A172 (cell line): ENCODE results near the gene EIF4E2. TPM values are rescaled to one million over a fixed set of nuclear protein-coding genes. Genes with fewer than 3 reads are reported as not detected.
A peak's percentile ranks its signal among the peaks of the same experiment; 100 is the strongest.

ENCODE experiments used
- DNase-seq: peaks from one replicate; pipeline ENCODE4 v3.0.0-alpha.2; 2015; ENCODE audit warnings: low spot score
- total RNA-seq: library from RNA; depleted of rRNA; stranded (reverse); fragments of >200 nt; shearing (Covaris generic); gene quantifications from 2 replicates; pipeline ENCODE4 v1.2.3, GENCODE V29; 2014; rRNA removed

The EIF4E2 gene, protein sequence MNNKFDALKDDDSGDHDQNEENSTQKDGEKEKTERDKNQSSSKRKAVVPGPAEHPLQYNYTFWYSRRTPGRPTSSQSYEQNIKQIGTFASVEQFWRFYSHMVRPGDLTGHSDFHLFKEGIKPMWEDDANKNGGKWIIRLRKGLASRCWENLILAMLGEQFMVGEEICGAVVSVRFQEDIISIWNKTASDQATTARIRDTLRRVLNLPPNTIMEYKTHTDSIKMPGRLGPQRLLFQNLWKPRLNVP
- total RNA-seq = 122 and 140 TPM in 2 replicates

DNA sequence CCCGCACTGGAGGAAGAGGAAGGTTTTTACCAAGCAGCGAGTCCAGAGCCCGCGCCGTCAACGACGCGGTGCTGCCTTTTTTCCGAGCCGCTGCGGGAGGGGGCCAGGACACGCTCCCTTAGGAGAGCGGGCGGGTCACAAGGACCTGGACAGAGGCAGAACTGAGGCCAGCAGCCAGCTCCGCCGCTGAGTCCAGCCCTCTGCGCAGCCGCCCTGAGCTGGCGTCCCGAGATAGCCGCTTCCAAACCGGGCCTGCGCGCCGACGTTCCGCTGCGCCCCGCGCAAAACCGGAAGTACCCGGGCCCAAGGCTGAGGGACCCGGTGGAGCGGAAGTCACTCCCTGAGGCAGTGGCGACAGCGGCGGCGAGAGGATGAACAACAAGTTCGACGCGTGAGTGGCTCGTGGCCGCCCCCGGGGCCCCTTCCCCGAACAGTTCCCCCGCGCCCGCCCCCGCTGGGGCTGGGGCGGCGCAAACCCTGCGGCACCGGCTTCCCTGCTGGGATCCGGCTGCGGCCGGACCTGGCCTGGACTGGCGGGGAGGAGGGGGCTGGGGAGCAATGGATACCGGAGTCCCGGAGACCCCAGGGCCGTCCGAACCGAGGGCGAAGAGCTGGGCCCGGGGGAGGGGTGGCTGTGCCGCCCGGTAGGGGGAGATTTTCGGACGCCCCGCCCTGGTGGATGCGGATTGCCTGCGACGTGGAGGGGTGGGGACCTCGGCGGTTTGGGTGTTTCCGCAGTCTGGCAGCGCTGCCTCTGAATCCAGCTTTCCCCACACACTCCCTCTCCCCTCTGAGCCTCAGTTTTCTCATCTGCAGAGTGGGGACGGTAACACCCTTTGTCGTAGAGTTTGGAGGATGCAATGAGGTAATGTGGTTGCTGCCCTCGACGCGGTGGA is at the start of gene EIF4E2, which contains the start of gene TIGD1:
EIF4E2 (plus strand) TSS at position 336 of the 896 bp plus-strand sequence; CDS start at position 372, 36 bp downstream.
TIGD1 (minus strand) TSS at position 204 of the 896 bp plus-strand sequence. CDS start 675 bp downstream, outside the sequence.
- peak; percentile 88 for DNase-seq

DNA sequence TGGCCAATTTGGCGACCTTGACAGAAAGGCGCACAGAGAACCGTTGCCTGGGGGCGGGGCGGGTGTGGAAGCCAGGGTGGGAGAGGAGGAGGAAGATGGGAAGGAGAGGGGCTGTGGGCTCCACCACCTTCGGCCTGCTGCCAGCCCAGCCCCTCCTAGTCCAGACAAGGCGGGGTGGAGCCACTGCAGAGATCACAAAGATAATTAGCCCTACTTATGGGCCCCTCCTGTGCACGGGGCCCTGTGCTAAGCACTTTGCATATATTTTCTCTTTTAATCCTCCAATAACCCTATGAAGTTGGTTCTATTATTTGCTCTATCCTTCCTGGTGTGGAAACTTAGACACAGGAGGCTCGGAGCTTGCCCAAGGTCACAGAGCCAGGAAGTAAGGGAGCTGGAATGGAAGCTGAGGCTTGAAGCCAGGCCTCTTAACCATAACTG is 49.1 kb upstream of the EIF4E2 start:
- DNase-seq = no peak

DNA sequence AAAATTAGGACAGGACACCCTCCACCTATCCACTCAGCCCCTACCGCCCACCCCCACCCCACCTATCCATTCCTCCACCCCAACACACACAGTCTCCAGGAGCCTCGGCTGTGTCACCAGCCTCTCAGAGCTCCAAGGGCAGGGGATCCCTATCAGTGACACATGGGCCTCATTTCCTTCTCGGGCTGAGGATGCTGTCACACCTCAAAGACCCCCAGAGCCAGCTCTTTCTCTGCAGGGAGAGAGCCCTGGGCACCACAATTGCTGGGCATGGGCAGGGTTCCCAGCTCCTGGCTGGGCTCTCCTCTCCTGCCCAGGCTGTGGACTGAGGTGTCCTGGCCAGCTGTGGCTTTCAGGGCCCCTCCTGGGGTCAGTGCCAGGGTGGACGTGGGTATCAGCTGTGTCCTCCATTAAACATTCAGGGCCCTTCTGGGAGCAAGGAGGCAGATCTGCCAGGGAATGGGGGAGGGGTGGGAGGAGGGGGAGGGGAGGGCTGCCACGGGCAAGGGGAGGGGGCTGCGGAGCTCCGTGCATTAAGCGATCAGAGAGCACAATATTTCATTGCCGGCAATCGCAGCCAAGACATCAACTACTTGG is 48.6 kb upstream of the EIF4E2 start:
- DNase-seq = no peak

DNA sequence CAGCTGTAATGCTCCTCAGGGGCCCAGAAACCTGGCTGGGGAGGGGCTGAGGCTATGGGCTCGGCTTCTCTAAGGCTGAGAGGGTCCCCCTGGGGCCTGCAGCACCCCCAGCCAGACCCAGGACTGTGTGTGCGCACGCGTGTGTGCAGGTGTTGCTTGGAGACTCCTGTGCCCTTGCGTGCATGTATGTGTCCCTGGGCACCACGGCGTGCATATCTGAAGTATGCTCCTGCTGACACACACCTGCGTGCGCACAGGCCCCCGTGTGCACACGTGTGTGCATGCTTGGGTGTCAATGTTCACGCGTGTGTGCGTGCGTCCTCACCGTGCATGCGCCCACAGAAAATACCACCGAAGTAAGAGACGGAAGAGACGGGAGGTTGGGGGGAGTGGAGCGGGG is 48.0 kb upstream of the EIF4E2 start:
- no peak for DNase-seq

DNA sequence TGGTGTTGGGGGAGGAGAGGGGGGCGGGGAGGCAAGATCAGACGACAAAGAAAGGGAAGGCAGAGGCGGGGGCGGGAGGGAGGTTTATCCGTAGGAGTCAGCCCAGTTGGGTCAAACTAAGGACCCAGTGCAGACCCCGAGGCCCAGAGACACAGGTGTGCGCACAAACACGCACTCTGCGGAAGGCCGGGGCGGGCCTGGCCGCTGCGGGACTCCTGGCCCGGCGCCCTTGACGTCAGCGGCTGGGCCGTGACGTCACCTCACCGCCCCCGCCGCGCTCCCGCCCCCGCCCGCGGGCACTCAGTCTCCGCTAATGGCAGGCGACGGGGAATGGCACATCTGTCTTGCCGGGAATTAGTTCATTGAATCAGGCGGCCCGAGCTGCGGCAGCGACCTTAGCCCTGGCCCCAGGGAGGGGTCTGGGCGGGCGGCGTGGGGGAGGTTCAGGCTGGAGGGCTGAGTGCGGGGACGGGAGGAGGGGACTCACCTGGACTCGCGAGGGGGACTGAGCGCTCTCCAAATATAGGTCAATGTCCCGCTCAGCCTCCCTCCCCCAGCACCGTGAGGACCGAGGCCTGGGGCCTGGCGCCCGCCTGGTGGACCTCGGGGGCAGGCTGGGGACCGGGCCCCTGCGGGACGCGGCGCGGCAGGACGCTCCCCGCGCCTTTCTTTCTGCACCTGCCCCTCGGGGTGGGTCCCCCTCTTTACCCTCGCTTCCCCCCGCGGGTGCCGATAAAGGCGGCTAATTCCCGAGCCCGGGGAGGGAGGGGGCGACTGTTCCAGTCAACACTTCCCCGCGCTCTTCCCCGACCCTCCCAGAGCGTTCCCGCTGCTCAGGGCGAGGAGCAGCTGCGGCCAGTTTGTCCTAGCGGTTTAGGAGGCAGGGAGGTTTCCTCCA is 47.3 kb upstream of the EIF4E2 start:
- DNase-seq = no peak

DNA sequence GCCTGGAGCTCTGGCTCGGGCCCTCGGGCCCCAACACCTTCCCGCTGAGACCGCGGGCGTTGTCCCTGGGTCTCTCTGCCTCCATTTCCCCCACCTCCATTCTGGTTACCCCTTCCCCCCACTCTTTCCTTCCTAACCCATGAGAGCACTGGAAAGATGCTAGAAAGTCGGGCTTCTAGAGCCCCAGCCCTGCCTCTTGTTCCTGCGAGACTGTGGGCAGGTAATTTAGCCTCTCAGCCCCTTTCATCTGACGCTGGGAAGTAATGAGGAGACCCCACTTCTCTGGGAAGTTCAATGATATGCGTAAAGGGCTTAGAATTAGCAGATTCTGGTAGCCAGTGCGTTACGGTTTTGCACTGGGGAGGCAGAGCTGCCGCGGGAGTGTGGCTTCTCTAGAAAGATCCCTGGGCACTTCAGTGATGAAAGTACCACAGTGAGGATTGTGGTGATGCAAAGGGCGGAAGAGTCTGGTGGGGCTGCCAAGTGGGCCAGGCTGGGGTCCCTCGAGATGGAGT is 46.6 kb upstream of the EIF4E2 start:
- no peak for DNase-seq

DNA sequence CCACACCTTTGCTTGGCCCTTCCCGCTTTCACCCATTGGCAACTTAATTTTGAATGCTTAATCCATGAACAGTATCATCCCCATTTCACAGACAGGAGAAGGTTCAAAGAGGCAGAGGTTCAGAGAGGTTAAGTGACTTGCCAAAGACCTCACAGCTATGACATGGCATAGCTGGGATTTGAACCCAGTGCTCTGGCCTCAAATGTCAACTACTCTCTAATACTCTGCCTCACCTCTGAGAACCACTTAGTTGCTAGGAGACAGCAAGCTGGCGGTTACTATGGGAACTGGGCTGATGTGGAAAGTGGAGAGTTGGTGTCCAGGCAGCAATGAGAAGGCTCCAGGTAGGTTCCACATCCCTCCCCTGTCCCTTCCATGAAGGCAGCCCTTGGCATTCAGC is 46.1 kb upstream of the EIF4E2 start:
- DNase-seq = no peak

DNA sequence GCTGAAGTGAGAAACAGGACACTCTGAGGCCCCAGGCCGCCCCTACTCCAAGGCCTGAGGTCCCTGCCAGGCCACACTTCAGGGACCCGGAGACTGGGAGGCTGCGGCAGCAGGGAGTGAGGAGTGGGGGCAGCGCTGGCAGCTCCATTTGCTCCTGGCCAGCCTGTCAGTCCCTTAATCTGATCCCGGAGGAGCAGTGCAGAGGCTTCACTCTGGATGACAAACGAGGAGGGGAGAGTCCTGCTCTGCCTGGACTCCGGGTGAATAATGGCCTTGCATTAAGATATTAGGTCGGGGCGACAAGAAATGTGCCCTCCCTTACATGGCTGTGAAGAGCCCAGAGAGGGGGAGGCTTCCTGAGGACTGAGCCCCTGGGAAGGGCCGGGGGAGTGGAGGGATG is 44.6 kb upstream of the EIF4E2 start:
- DNase-seq = no peak

DNA sequence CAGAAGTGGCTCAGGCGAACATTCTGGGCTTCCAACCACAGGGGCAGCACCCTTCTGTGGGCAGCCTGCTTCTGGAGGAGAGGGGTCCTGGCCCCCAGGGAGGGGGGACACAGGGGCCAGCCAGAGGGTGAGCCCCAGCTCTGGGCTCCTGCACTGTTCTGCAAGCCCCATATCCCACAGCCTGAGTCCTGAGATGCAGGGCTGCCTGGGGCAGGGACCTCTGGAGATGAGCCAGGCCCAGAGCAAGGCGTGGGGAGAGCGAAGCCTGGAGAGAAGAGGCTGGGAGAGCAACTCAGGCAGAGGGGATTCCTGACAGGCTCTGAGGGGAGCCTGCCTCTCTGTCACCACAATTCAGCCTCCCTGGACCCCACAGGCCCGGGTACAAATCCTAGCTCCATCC is 43.8 kb upstream of the EIF4E2 start:
- no peak for DNase-seq

DNA sequence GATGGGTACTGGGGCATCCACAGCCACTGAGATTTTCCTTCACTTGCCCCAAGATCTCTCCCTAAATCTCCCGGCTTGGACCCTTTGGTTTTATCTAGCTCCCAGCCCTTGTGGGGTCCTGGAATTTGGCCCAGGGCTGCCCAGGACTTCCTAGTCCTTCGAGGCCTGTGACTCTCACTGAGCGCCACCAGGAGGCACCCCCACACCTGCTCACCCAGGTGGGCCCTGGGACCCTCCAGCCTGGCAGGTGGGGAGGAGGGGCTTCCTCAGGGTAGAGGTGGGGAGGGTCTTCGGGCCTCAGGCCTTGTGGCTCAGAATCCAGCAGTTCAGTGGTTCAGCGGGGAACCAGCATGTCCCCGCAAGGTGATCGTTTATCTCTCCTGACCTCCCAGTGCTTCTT is 42.2 kb upstream of the EIF4E2 start:
- no peak for DNase-seq

DNA sequence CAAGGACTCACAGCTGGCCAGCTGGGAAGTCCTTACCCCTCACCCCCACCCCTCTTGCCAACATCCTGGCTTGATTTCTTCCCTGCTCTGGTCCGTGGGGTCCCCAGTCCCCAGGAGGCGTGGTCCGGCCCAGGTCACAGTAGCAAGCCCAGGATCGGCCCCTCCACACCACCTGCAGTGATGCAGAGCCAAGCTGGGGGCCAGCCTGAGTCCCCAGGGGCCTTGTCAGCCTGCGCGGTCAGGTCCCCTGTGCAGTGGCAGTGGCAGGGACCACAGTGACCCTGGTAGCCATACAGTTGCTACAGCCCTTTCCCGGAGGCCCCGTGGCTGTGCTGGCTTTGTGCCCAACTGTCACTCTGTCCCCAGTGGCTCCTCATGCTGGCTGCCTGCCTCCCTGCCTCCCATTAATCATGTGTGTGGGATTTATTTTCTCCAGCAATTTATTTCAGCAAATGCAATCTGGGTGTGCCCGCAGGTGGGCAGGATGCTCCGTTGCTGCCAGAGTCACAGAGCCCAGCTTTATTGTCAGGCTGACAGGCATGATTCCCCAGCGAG is 39.1 kb upstream of the EIF4E2 start:
- DNase-seq = peak; percentile 13

DNA sequence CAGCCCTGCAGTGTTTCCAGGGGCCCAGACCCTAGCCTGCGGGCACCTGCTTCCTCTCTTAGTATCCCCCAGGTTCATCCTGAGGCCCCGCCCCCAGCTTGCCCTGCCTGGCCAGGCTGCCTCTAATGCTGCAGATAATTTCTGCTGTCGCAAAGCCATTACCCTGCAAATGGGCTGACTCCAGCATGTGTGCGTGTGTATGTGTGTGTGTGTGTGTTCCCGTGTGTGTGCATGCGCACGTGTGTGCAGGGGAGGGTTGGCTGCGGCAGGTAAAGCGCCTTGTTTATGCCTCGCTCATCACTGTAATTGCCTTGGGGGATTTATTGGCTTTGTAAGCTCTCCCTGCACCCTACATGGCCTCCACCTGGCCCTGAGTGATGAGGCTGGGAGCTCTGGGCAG is 37.9 kb upstream of the EIF4E2 start:
- DNase-seq = no peak

DNA sequence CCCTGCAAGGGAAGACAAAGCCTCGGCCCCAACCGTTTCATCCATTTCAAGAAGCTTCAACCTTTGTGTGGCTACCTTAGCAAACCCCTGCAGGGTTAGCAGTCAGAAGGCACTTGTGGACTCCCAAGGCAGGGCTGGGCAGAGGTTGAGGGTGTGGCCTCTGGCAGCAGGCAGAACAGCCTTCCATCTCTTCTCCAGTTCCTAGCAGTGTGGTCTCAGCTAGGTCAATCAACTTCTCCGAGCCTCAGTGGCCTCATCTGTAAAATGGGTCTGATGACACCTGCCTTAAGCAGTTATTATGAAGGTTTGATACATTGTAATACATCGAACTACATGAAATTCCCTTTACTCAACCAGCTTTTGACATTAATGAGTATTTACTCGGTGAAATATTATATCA is 37.1 kb upstream of the EIF4E2 start:
- no peak for DNase-seq

DNA sequence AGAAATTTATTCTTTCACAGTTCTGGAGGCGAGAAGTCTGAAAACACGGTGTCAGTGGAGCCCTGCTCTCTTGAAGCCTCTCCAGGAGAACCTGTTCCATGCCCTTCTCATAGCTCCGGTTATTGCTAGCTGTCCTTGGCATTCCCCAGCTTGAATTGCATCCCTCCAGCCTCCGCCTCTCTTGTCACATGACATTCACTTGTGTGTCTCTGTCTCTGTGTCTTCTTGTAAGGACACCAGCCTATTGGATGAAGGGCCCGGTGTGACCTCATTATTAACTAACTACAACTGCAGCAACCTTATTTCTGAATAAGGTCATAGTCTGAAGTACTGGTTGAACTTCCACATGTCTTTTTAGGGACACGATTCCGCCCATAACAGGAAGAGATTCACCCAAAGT is 34.9 kb upstream of the EIF4E2 start:
- DNase-seq = no peak

DNA sequence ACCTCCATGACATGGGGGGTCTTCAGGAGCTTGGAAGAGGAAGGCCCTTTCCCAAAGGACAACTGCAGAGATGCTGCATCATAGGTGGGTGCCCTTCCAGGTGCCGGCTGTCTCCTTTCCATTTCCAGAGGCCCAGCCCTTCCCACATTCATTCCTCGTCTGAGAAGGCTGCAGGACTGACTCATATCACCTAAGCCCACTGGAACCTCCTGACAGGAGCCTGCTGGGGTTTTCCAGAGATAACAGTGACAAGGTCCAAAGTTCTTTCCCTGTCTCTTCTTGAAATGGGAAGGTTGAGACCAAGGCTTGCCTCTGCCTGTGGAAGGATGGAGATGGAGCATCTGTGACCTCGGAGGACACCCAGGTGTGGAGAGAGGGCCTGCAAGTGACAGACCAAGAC is 33.9 kb upstream of the EIF4E2 start:
- peak; percentile 25 for DNase-seq

DNA sequence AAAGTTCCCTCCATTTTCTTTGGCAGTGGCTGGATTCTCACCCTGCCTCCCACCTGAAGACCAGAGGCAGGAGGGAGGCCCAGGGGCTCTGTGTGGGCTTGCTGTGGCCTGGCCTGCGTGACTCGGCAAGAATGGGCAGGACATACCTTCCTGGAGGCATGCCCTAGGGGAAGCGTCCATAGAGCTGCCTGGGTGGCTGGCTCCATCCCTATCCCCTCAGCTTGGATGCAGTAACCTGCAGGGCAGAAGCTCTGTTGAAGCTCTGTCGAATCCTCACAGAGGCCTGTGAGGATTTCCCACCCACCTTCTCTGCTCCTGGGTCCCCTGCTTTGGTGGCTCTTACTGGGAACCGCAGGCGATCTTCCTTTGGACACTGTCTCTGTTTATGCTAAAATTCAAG is 31.6 kb upstream of the EIF4E2 start:
- no peak for DNase-seq

DNA sequence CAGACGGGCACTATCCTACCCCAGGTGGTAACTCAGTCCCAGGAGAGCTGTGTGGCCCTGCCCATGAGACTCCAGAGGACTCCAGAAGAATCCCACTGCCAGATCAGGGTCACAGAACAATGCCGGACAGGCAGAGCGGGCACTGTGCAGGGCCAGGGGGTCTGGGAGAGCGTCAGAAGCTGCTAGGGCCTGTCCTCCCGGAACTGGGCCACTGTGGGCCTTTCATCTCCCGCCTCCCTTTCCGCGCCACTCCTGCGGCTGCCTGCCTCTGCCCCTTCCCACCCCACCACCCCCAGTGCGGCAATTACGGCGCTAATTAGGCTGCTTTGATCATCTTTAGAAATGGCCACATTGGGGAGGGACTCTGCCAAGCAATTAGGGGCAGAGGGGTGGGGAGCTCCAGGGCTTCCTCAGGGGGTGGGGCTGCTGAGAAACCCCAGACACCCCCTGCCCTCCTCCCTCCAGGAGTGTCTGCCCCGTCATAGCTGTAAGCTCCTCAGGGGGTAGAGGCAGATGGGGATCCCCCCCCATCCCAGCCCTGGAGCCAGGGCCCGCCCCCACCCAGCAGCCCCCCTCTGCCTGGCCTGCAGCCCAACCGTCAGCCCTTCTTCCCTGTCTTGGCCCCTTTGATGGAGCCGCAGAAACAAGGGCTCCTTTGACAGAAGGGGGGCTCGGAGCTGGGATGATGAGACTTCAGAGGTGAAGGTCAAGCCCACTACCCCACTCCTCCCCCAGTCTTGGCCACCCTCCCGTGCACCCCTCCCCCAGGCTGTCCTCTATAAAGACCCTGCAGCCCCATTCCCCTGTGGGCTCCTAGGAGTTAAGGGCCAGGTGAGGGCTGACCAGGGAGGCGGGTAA is 30.7 kb upstream of the EIF4E2 start, which contains the start of gene PRSS56:
PRSS56 (plus strand) TSS at position 808 of the 858 bp plus-strand sequence. CDS start 211 bp downstream, outside the sequence.
- DNase-seq = no peak

DNA sequence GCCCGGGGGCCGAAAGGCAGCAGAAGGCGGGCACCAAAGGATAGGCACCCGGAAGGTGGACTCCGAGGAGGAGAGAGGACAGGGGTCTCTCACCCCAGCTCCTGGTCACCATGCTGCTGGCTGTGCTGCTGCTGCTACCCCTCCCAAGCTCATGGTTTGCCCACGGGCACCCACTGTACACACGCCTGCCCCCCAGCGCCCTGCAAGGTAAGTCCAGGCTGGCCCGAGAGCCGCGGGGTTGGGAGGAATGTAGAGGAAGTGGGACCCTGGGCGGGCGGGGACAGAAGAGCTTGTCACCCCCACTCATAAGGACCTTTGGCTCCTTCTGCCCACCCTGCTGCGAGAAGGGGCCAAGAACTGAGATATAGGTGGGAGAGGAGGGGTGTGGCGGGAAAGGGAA is 30.0 kb upstream of the EIF4E2 start:
- DNase-seq = no peak

DNA sequence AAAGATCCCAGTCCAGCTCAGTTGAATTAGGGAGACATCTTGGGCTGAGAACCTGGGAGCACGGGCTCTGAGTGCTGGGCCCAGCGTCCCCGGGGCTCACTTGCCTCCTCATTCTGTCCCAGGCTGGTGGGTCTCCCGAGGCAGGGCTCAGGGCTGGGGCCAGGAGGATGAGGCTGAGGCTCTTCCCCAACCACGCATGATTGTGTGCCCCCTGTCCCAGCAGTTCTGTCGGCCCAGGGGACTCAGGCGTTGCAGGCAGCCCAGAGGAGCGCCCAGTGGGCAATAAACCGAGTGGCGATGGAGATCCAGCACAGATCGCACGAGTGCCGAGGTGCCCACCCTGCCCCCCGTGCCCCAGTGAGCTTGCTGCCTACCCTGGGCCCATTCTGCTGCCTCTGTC is 29.4 kb upstream of the EIF4E2 start:
- no peak for DNase-seq
